Activated T-helper 2 cell treated with anti-CD3 and anti-CD28 coated beads, Interferon-gamma antibody, Interleukin-2, Interleukin-4, amounts not matched to agents 10 μg/mL and 5 μg/mL and 100 μg/mL, durations not matched to agents 14 hours and 24 hours and 36 hours (primary cell): Measurements from ENCODE around the gene AKAP6. TPM values are rescaled to one million over a fixed set of nuclear protein-coding genes. Genes with fewer than 3 reads are reported as not detected.

ENCODE experiments used
- DNase-seq: peaks from one replicate; pipeline ENCODE4 v3.0.0; 2021; ENCODE audit warnings: low spot score
- H3K27ac Mint-ChIP-seq: one replicate; pipeline ENCODE4 v1.8.0; 2021; ENCODE audit warnings: mixed read lengths
- H3K27me3 Mint-ChIP-seq: one replicate; pipeline ENCODE4 v1.8.0; 2021; ENCODE audit warnings: low read depth, mixed read lengths
- H3K36me3 Mint-ChIP-seq: one replicate; pipeline ENCODE4 v1.8.0; 2021; ENCODE audit warnings: low read depth, mixed read lengths
- H3K4me1 Mint-ChIP-seq: one replicate; pipeline ENCODE4 v1.8.0; 2021; ENCODE audit warnings: low read depth, mixed read lengths
- H3K4me3 Mint-ChIP-seq: one replicate; pipeline ENCODE4 v1.8.0; 2021; ENCODE audit warnings: low read depth, mild to moderate bottlenecking, moderate library complexity, mixed read lengths
- H3K9me3 Mint-ChIP-seq: one replicate; pipeline ENCODE4 v1.8.0; 2021; ENCODE audit warnings: mixed read lengths
- intact Hi-C: fragments of 100-400 bp; cut with micrococcal nuclease; formaldehyde crosslinking; loops from one replicate; pipeline ENCODE4 v1.15.1; 2023
- total RNA-seq: library from RNA; stranded (reverse); gene quantifications from 2 replicates; pipeline ENCODE4 v1.2.3, GENCODE V29; 2022

The AKAP6 gene
- total RNA-seq, 1 donor from 2014 or later, result 1.0 TPM

- DNase-seq, result no peak
- H3K9me3 Mint-ChIP-seq, result no peaks in the 10 kb centered on the region
- H3K4me3 Mint-ChIP-seq, result no peak overlapping the region
- no peaks in the 10 kb centered on the region for H3K27me3 Mint-ChIP-seq
- no peak overlapping the region for H3K27ac Mint-ChIP-seq
- no peaks in the 10 kb centered on the region for H3K36me3 Mint-ChIP-seq
- no peaks in the 10 kb centered on the region for H3K4me1 Mint-ChIP-seq
- intact Hi-C loops, result no loop called here
Measured at GRCh38 chr14:32630701-32631100, 301.6 kb downstream of the AKAP6 start.

DNA sequence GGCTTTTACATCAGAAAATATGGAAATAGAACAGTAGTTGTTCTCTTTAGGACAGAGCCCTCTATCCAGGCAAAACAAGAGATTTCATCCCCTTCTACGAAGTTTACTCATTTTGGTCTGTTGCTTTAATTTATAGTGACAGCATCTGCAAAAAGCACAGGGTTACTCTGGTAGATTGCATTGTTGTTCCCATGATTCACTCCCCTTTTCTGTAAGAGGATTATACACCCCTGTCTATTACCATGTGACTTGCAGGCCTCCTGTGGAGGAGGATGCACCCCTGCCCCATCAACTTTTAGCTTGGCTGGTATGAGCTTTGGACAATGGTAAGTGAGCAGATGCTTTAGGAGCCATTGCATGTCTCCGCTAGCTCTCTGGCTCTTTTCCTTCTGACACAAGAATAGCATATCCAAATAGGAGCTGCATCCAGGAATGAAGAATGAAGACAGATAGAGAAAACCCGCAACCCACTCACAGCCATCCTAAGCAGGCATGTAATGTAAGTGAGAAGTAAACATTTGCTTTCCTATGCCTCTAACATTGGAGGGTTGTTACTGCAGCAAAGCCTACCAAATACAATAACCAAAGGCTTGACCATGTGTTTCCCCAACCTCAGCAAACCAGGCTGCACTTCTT, 304.2 kb downstream of the AKAP6 start:
- intact Hi-C loops, result no loop called here
- no peaks in the 10 kb centered on the region for H3K9me3 Mint-ChIP-seq
- no peak for DNase-seq
- H3K27me3 Mint-ChIP-seq, result no peaks in the 10 kb centered on the region
- H3K4me3 Mint-ChIP-seq, result no peak overlapping the region
- H3K27ac Mint-ChIP-seq, result no peak overlapping the region
- no peaks in the 10 kb centered on the region for H3K36me3 Mint-ChIP-seq
- H3K4me1 Mint-ChIP-seq, result no peaks in the 10 kb centered on the region

- H3K36me3 Mint-ChIP-seq, result no peaks in the 10 kb centered on the region
- H3K27ac Mint-ChIP-seq, result no peak overlapping the region
- intact Hi-C loops, result no loop called here
- no peaks in the 10 kb centered on the region for H3K27me3 Mint-ChIP-seq
- no peak for DNase-seq
- H3K4me1 Mint-ChIP-seq, result no peaks in the 10 kb centered on the region
- H3K4me3 Mint-ChIP-seq, result no peak overlapping the region
- H3K9me3 Mint-ChIP-seq, result no peaks in the 10 kb centered on the region
Measured at GRCh38 chr14:32633930-32634329, 304.8 kb downstream of the AKAP6 start.

DNA sequence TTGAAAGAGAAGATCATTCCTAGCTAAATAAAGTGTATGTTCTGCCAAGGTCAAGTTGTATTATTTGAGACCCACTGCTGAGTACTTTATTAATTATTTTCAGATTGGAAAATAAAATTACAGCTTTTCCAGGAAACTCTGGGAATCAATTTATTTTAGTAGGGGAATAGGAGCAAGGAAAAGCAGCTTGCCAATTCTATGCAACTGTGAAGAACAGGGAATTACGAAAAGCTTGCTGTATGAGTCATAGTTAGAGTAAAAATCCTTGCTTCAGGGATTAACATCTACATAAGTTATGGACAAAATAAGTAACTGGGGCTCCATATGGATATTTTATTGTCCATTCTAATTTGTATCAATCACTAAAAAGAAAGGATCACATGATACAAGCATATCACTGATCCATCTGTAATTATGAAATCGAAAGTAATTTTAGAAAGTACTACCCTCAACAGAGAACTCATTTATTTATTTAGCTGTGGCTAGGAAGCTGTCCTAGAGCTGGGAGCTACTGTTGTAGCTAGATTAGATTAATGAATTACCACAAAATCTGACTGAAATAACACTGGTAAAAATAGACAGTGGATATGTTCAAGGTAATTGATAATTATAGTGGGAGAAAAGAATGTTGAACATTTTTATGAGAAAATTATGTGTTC, 306.1 kb downstream of the AKAP6 start:
- Mint-ChIP-seq H3K27ac (no peak overlapping the region), H3K4me1 (no peaks in the 10 kb centered on the region), H3K36me3 (no peaks in the 10 kb centered on the region), H3K4me3 (no peak overlapping the region), H3K27me3 (no peaks in the 10 kb centered on the region), H3K9me3 (no peaks in the 10 kb centered on the region)
- DNase-seq, result no peak
- intact Hi-C loops, result no loop called here

DNA sequence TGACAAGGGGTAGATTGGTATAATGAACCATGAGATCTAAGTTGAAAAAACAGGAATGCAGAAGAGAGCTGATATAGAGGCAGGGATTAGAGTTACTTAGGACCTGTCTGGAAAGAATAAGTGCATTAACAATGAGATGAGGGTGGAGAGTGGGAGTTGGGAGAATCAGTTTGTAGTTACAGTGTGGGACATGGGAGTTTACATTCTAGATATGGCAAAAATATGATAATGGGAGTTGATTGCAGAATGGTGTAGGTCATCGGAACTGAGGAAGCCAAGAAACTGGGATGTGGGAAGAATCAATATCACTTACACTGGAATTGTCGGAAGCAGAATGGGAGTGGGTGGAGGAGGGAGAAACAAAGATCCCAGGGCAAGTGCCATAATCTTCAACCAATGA, 308.5 kb downstream of the AKAP6 start:
- intact Hi-C loops, result no loop called here
- Mint-ChIP-seq H3K36me3 (no peaks in the 10 kb centered on the region), H3K4me1 (no peaks in the 10 kb centered on the region)

GRCh38 chr14:32639208-32639607, 310.1 kb downstream of the AKAP6 start:
- intact Hi-C loops, result no loop called here
- no peaks in the 10 kb centered on the region for H3K27me3 Mint-ChIP-seq
- H3K27ac Mint-ChIP-seq, result no peak overlapping the region
- DNase-seq, result no peak
- no peaks in the 10 kb centered on the region for H3K36me3 Mint-ChIP-seq
- no peaks in the 10 kb centered on the region for H3K9me3 Mint-ChIP-seq
- no peak overlapping the region for H3K4me3 Mint-ChIP-seq
- no peaks in the 10 kb centered on the region for H3K4me1 Mint-ChIP-seq

More for the DNA sequence above, 308.5 kb downstream of the AKAP6 start:
- DNase-seq, result no peak
- Mint-ChIP-seq H3K27me3 (no peaks in the 10 kb centered on the region), H3K4me3 (no peak overlapping the region), H3K27ac (no peak overlapping the region), H3K9me3 (no peaks in the 10 kb centered on the region)

GRCh38 chr14:32645551-32645950, 316.5 kb downstream of the AKAP6 start:
- no peaks in the 10 kb centered on the region for H3K27me3 Mint-ChIP-seq
- no peaks in the 10 kb centered on the region for H3K4me1 Mint-ChIP-seq
- H3K9me3 Mint-ChIP-seq, result no peaks in the 10 kb centered on the region
- H3K36me3 Mint-ChIP-seq, result no peaks in the 10 kb centered on the region
- no peak overlapping the region for H3K27ac Mint-ChIP-seq
- intact Hi-C loops, result no loop called here
- no peak for DNase-seq
- H3K4me3 Mint-ChIP-seq, result no peak overlapping the region

DNA sequence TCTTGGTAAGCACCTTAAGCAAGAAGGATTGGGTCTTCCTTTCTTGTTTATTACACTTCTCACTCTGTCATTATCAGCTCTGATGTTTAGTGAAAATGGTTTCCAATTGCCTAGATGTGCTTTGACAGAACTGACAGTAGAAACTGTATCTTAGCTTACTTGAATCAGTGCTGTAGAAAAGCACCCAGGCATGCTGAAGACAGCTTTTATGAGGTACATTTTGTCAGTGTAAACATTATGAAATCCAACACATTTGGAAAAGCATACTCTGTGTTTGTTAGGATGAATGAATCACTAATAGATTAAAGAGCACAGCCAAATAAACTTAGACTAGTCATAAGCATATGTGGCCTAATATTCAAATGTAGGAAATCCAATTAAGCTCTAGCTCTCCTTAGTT, 319.3 kb downstream of the AKAP6 start:
- Mint-ChIP-seq H3K27ac (no peak overlapping the region), H3K27me3 (no peaks in the 10 kb centered on the region), H3K9me3 (no peaks in the 10 kb centered on the region), H3K4me3 (no peak overlapping the region), H3K36me3 (no peaks in the 10 kb centered on the region), H3K4me1 (no peaks in the 10 kb centered on the region)
- intact Hi-C loops, result no loop called here
- DNase-seq, result no peak

DNA sequence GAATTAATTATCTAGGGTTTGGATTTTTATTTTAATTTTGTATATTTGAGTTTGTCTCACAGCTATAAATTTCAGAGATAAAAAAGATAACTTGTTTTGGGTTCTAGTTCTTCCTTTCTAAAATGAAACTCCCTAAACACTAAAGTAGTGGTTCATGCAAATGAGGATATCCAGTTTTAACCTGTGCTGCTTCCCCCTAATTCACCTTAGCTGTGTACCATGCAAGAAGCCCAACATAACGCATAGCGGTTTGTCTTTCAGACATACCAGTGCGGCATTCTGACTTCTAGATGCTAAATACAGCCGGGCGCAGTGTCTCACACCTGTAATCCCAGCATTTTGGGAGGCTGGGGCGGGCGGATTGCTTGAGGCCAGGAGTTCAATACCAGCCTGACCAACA, 320.9 kb downstream of the AKAP6 start:
- no peak for DNase-seq
- Mint-ChIP-seq H3K9me3 (no peaks in the 10 kb centered on the region), H3K27me3 (no peaks in the 10 kb centered on the region), H3K4me3 (no peak overlapping the region), H3K27ac (no peak overlapping the region), H3K4me1 (no peaks in the 10 kb centered on the region), H3K36me3 (no peaks in the 10 kb centered on the region)
- intact Hi-C loops, result no loop called here

- intact Hi-C loops, result no loop called here
Measured at GRCh38 chr14:32650665-32651064, 321.6 kb downstream of the AKAP6 start.

GRCh38 chr14:32654106-32654505, 325.0 kb downstream of the AKAP6 start:
- H3K9me3 Mint-ChIP-seq, result no peaks in the 10 kb centered on the region
- no peak overlapping the region for H3K27ac Mint-ChIP-seq
- intact Hi-C loops, result no loop called here
- no peaks in the 10 kb centered on the region for H3K4me1 Mint-ChIP-seq
- no peak overlapping the region for H3K4me3 Mint-ChIP-seq
- no peak for DNase-seq
- H3K27me3 Mint-ChIP-seq, result no peaks in the 10 kb centered on the region
- H3K36me3 Mint-ChIP-seq, result no peaks in the 10 kb centered on the region

More at GRCh38 chr14:32650665-32651064, 321.6 kb downstream of the AKAP6 start:
- H3K36me3 Mint-ChIP-seq, result no peaks in the 10 kb centered on the region
- no peak overlapping the region for H3K4me3 Mint-ChIP-seq
- no peaks in the 10 kb centered on the region for H3K27me3 Mint-ChIP-seq
- DNase-seq, result no peak
- H3K27ac Mint-ChIP-seq, result no peak overlapping the region
- H3K4me1 Mint-ChIP-seq, result no peaks in the 10 kb centered on the region
- no peaks in the 10 kb centered on the region for H3K9me3 Mint-ChIP-seq

- intact Hi-C loops, result no loop called here
- no peak for DNase-seq
- Mint-ChIP-seq H3K9me3 (no peaks in the 10 kb centered on the region), H3K27ac (no peak overlapping the region), H3K36me3 (no peaks in the 10 kb centered on the region), H3K4me1 (no peaks in the 10 kb centered on the region), H3K4me3 (no peak overlapping the region), H3K27me3 (no peaks in the 10 kb centered on the region)
Measured at GRCh38 chr14:32656601-32657000, 327.5 kb downstream of the AKAP6 start.

- H3K4me1 Mint-ChIP-seq, result no peaks in the 10 kb centered on the region
- no peaks in the 10 kb centered on the region for H3K27me3 Mint-ChIP-seq
- H3K27ac Mint-ChIP-seq, result no peak overlapping the region
- intact Hi-C loops, result no loop called here
- H3K9me3 Mint-ChIP-seq, result no peaks in the 10 kb centered on the region
- DNase-seq, result no peak
- H3K36me3 Mint-ChIP-seq, result no peaks in the 10 kb centered on the region
- H3K4me3 Mint-ChIP-seq, result no peak overlapping the region
Measured at GRCh38 chr14:32657081-32657480, 328.0 kb downstream of the AKAP6 start.
